RWPE1 (cell line): ENCODE results near the gene STPG1.

Source experiments
- CTCF ChIA-PET: fragments of 350-600 bp; sonication (Branson Sonifier 250); formaldehyde crosslinking; extraction: SDS; loops from one replicate; lab custom pipeline; 2021; lab: Yijun Ruan, JAX
- POLR2A ChIA-PET: fragments of 400-600 bp; formaldehyde crosslinking; extraction: SDS; loops from one replicate; lab custom pipeline; 2020; ENCODE audit warnings: antibody characterized with exemption; ENCODE audit not compliant: low non-redundant PET; lab: Yijun Ruan, JAX
- DNase-seq: peaks from one replicate; pipeline ENCODE4 v3.0.0; 2012; ENCODE audit warnings: low spot score
- H3K27ac ChIP-seq: fragments of 450-650 bp; 2 replicates; pipeline ENCODE4 v1.5.1; 2017
- TF ChIP-seq, protein P1 (sequence below): fragments of 450-650 bp; conservative IDR thresholded peaks from 2 replicates; pipeline ENCODE4 v1.5.1; 2017; ENCODE audit warnings: low read depth, mild to moderate bottlenecking

Gene STPG1

GRCh38 chr1:24349891-24350290 is 63.7 kb downstream of the STPG1 start:
- TF ChIP-seq, protein P1, sequence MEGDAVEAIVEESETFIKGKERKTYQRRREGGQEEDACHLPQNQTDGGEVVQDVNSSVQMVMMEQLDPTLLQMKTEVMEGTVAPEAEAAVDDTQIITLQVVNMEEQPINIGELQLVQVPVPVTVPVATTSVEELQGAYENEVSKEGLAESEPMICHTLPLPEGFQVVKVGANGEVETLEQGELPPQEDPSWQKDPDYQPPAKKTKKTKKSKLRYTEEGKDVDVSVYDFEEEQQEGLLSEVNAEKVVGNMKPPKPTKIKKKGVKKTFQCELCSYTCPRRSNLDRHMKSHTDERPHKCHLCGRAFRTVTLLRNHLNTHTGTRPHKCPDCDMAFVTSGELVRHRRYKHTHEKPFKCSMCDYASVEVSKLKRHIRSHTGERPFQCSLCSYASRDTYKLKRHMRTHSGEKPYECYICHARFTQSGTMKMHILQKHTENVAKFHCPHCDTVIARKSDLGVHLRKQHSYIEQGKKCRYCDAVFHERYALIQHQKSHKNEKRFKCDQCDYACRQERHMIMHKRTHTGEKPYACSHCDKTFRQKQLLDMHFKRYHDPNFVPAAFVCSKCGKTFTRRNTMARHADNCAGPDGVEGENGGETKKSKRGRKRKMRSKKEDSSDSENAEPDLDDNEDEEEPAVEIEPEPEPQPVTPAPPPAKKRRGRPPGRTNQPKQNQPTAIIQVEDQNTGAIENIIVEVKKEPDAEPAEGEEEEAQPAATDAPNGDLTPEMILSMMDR, result no peak
- CTCF ChIA-PET, result no interaction called here
- POLR2A ChIA-PET, result no interaction called here

GRCh38 chr1:24348196-24348595 is 65.4 kb downstream of the STPG1 start:
- POLR2A ChIA-PET, result no interaction called here
- TF ChIP-seq, protein P1, result no peak
- CTCF ChIA-PET, result interaction anchor here (1.0 to 1.1 kb wide), 2 partner anchors 43 to 147 kb away, joined by 3 to 7 read pairs; no protein-coding TSS in a partner anchor
- H3K27ac ChIP-seq, result no peak overlapping the region
- DNase-seq, result no peak

More at GRCh38 chr1:24349891-24350290, 63.7 kb downstream of the STPG1 start:
- H3K27ac ChIP-seq, result no peak overlapping the region
- no peak for DNase-seq

GRCh38 chr1:24347159-24347934 is 66.2 kb downstream of the STPG1 start:
- TF ChIP-seq, protein P1, result no peak
- no peak overlapping the region for H3K27ac ChIP-seq
- no peak for DNase-seq
- POLR2A ChIA-PET, result no interaction called here
- CTCF ChIA-PET, result interaction anchor here (0.7 kb wide), 1 partner anchor 13 kb away, joined by 5 read pairs; no protein-coding TSS in a partner anchor

- TF ChIP-seq, protein P1, result no peak
- DNase-seq, result no peak
- CTCF ChIA-PET, result no interaction called here
- no peak overlapping the region for H3K27ac ChIP-seq
- POLR2A ChIA-PET, result no interaction called here
These were observed 68.2 kb downstream of the STPG1 start for GRCh38 chr1:24345334-24345733.

DNA sequence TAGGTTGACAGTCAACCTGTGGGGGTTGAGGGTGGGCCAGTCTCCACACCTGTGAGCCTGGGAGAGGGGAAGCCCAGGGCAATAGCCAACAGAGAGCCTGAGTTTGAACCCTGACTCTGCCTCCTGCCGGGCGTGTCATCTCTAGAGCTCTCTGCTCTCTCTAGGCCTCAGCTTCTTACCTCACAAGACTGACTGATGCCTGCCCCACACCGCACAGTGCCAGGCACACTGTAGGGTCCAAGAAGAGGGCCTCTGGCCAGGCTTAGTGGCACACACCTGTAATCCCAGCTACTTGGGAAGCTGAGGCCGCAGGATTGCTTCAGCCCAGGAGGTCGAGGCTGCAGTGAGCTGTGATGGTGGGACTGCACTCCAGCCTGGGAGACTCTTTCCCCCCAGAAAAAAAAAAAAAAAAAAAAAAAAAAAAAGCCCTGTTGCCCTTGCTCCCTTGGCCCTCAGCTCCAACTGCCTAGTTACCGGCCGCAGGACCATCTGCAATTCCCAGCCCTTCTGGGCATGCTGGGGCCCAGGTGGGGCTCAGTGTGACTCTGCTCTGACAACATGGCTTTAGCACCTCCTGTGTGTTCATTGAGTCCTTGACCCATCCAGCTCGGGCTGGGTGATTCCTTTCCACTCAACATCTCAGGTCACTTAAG is 69.4 kb downstream of the STPG1 start:
- H3K27ac ChIP-seq, result no peak overlapping the region
- ChIA-PET CTCF (interaction anchor here (0.6 kb wide), 1 partner anchor 11 kb away, joined by 3 read pairs; no protein-coding TSS in a partner anchor), POLR2A (interaction anchor here (1.2 kb wide), 1 partner anchor 8 kb away, joined by 3 read pairs; no protein-coding TSS in a partner anchor)
- no peak for DNase-seq
- TF ChIP-seq, protein P1, result no peak

DNA sequence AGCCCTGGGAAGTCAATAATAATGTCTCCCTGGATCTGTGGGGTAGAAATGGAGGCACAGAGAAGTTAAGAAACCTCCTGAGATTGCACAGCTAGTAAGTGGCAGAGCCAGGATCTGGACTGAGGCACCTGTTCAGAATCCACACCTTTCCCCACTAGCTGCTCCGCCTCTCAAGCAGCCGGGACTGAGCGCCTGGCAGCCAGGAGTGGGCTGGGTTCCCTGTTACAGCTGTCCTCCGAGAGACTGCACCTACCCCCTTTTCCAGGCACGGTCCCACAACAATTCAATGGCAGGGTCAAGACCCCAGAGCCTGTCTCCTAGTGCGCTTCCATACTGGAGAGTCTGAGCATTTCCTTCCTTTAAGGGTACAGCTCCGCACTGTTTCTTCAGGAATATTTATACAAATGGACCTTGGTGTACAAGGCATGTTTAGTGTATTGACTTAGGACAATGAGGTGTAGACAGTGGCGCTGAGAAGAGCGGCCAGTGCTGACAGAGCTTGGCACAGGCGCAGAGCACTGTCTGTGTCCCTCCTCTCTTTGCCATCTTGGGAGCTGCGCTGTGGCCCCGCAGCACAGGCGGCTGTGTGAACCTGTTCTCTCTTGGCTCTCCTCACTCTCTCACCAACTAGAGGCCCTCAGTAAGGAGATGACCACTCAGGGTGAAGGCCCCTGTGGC is 70.0 kb downstream of the STPG1 start:
- H3K27ac ChIP-seq, result no peak overlapping the region
- DNase-seq, result no peak
- TF ChIP-seq, protein P1, result no peak
- ChIA-PET POLR2A (interaction anchor here (1.2 kb wide), 1 partner anchor 9 kb away, joined by 3 read pairs; no protein-coding TSS in a partner anchor), CTCF (interaction anchor here (0.6 kb wide), 1 partner anchor 12 kb away, joined by 3 read pairs; no protein-coding TSS in a partner anchor)
